Right kidney (tissue), 1 donor: Measurements from ENCODE around the gene WSB1.

Experiments
- DNase-seq: peaks from one replicate; pipeline ENCODE4 v3.0.0-alpha.2; 2016

Gene WSB1

DNA sequence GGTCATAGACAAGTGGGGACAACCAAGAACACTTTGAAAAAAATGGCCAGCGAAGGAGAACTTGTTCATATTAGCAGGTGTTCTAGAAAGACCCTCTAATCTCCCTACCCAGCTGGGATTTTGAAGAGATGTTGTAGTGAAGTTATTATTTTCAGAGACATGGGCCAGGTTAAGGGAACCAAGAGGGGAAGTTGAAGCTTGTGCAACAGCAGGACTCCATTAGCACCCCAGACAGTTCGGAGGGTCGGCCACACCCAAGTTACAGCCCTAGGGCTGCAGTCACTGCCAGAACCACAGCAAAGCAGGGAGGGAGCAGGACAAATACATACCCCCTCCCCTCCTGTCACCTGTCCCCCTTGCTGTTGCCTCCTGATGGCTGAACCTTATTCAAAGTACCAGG is 42.3 kb downstream of the WSB1 start:
- DNase-seq = no peak

DNA sequence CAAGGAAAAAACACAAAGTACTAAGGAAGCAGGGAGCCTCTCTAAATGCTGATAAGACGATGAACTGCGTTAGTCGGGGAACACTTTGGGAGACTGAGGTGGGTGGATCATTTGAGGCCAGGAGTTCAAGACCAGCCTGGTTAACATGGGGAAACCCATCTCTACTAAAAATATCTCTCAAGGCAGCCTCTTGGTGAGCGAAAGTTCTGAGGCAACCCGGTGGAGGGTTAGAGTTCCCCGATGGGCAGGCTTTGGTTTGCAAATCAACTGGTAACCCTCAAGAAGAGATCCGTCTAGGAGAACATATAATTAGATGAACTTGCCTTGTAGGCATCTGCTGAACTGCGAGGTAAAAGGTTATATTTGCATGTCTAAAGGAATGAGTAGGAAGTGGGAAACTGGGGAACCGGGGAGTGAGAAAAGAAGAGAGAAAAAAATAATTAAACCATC is 44.6 kb downstream of the WSB1 start:
- DNase-seq = no peak

- DNase-seq = no peak
Measured at GRCh38 chr17:27339198-27339835, 45.4 kb downstream of the WSB1 start.

- DNase-seq = no peak
Measured at GRCh38 chr17:27339836-27340550, 46.1 kb downstream of the WSB1 start.

DNA sequence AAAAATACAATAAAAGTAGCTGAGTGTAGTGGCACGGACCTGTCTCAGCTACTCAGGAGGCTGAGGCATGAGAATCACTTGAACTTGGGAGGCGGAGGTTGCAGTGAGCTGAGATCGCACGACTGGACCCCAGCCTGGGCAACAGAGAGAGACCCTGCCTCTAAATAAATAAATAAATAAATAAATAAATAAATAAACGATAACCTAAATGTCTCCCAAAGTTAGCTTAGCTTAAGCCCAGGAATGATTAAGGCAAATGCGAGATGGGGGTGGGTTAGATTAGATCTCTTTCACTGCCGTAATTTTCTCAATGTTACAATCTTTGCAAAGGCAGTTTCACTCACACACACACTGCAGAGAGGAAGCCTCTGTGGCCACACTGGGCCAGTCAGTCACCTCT is 46.7 kb downstream of the WSB1 start:
- DNase-seq = no peak

GRCh38 chr17:27341041-27341471 is 47.1 kb downstream of the WSB1 start:
- DNase-seq = no peak

DNA sequence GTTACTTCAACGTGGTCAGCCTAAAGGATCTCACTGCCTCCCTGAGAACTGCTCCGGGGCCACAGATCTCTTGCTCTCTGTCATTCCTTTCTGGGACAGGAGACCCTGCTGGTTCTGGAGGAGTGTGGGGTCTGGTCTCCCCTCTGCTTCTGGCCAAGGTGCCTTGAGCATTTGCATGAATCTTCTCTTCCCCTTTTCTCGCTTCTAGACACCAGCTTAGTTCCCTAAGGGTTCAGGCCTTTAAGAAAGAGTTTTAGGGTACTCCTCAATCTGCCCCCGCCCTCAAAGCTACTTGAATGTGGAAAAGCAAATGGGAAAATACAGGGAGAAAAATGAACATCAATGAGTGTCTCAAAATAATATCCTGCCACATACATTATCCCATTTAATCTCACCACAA is 48.1 kb downstream of the WSB1 start:
- no peak for DNase-seq

- DNase-seq = no peak
Measured at GRCh38 chr17:27343294-27343693, 49.4 kb downstream of the WSB1 start.

- no peak for DNase-seq
Measured at GRCh38 chr17:27343977-27344607, 50.2 kb downstream of the WSB1 start.

GRCh38 chr17:27345141-27345904 is 51.4 kb downstream of the WSB1 start:
- peak; percentile 74 for DNase-seq

GRCh38 chr17:27346228-27346899 is 52.5 kb downstream of the WSB1 start:
- DNase-seq = no peak

GRCh38 chr17:27348196-27348595 is 54.3 kb downstream of the WSB1 start:
- no peak for DNase-seq

DNA sequence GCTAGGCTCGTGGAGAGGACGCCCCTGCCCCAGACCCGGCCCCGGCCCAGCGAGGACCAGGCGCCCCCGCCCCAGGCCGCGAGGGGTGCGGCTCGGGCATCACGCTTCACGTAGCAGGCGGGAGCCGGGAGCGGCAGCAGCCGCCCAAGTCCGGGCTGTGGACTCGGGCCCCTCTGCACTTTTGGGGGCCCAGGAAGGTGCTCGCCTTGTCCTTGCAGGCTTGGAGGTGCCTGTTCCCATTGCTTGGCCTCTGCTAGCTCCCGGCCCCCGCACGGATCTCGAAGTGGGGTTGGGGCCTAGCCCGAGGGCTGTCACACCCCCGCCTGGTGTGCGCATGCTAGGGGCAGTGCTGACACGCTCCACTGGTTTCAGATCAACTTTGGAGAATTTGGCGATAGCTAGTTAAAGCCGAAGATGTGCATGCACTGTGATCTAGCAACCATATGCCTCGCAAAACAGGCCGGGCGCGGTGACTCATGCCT is 55.7 kb downstream of the WSB1 start:
- DNase-seq = no peak

DNA sequence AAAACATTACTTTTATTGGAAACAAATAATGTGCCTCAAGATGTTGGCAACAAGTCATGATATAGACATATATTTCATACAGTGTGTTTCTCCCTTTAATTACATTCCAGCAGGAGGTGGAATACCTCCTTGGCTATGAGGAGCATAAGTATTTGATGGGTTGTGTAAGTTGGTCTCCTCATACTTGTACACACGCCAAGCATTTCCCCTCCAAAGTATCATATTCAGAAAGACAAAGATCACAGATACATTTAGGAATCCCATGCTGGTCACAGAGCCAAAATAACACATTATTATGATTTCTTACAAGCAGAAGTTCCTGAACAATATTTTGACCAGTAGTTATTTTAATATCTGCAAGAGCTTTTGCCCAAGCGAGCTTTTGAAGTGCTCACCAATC is 57.8 kb downstream of the WSB1 start:
- DNase-seq = no peak

- no peak for DNase-seq
Measured at GRCh38 chr17:27352448-27353032, 58.6 kb downstream of the WSB1 start.

DNA sequence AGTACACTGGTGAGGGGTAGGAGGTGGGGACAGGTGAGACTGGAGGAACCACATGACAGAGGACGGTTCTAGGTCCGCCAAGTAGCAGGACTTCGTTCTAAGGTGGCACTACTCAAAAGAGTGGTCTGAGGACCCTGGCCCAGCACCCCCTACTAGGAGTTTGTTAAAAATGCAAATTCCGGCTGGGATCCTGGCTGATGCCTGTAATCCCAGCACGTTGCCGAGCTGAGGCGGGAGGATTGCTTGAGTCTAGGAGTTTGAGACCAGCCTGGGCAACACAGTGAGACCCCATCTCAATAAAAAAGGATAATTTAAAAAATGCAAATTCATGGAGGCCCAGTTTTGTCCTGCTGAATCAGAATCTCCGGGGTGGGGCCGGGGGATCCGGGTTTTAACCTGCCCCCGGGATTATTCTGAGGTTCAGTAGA is 59.1 kb downstream of the WSB1 start:
- no peak for DNase-seq

DNA sequence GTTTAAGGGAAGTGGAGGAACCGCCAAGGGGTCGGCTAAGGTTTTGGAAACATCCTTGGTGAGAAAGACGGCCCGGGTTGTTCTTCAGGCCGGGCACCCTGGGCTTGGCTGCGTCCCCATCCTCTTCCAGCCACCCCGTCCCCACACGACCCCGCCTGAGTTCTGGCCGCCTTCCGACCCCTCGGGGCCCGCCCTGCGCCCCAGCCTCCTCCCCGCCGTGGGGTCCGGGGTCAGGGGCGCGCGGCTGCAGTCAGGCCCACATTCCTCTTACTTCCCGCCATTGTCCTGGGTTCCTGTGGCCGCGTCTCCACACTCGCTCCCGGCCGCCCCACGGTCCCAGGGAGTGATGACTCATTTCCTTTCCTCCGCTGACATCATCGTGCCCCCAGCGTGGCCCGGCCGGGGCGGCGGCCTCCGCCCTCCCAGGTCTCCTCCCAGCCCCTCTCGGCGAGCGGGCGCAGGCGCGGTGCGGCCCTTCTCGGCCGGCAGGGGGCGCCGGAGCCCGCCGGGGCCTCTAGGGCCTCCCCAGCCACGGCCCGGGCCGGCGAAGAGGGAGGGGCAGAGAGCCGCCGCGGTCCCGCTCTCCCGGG is 59.6 kb downstream of the WSB1 start:
- DNase-seq = peak; percentile 93

GRCh38 chr17:27354051-27354490 is 60.2 kb downstream of the WSB1 start:
- no peak for DNase-seq

GRCh38 chr17:27354491-27355081 is 60.7 kb downstream of the WSB1 start:
- no peak for DNase-seq

DNA sequence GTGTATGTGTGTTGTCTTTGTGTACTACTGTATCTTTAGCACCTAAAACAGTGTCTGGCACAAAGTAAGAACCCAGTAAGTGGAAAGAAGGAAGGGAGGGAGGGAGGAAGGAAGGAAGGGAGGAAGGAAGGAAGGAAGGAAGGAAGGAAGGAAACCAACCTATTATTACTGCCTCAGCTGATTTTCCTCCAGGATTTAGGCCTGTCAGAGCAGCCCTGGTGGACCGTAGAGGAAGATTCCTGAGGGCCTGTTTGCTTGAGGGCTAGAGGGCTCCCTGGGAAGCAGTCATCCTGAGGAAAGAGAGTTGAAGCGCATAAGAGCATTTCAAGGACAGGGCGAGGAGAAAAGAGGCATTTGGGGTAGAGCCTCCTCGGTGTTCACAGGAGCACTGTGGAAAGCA is 61.5 kb downstream of the WSB1 start:
- DNase-seq = no peak
